NB4 (cell line): ENCODE results near the gene CHMP1A.
"Not testable (repeated sequence)": the region's sequence is repeated elsewhere in the genome, so short reads cannot be mapped to it uniquely, and the experiment has no call there.

Experiments used
- MYC ChIP-seq: IDR thresholded peaks from 2 replicates; pipeline ENCODE4 v1.6.1; 2011; ENCODE audit warnings: low read depth, low read length
- POLR2A ChIP-seq: IDR thresholded peaks from 2 replicates; pipeline ENCODE4 v1.6.1; 2011; ENCODE audit warnings: mild to moderate bottlenecking; ENCODE audit not compliant: insufficient read length; ENCODE audit errors: extremely low read depth
- TF ChIP-seq, protein P1 (sequence below): IDR thresholded peaks from one replicate; pipeline ENCODE4 v1.5.1; 2012; ENCODE audit warnings: low read depth, low read length
- TF ChIP-seq, protein P2 (sequence below): IDR thresholded peaks from 2 replicates; pipeline ENCODE4 v1.6.1; 2011; ENCODE audit warnings: low read depth, low read length

- TF ChIP-seq, protein P1, sequence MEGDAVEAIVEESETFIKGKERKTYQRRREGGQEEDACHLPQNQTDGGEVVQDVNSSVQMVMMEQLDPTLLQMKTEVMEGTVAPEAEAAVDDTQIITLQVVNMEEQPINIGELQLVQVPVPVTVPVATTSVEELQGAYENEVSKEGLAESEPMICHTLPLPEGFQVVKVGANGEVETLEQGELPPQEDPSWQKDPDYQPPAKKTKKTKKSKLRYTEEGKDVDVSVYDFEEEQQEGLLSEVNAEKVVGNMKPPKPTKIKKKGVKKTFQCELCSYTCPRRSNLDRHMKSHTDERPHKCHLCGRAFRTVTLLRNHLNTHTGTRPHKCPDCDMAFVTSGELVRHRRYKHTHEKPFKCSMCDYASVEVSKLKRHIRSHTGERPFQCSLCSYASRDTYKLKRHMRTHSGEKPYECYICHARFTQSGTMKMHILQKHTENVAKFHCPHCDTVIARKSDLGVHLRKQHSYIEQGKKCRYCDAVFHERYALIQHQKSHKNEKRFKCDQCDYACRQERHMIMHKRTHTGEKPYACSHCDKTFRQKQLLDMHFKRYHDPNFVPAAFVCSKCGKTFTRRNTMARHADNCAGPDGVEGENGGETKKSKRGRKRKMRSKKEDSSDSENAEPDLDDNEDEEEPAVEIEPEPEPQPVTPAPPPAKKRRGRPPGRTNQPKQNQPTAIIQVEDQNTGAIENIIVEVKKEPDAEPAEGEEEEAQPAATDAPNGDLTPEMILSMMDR = not testable (repeated sequence)
- TF ChIP-seq, protein P2, sequence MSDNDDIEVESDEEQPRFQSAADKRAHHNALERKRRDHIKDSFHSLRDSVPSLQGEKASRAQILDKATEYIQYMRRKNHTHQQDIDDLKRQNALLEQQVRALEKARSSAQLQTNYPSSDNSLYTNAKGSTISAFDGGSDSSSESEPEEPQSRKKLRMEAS = not testable (repeated sequence)
- TF ChIP-seq POLR2A, MYC: not testable (repeated sequence)
Observed at GRCh38 chr16:89634463-89635385, 22.8 kb downstream of the CHMP1A start.
